Kidney (tissue), 14 donors: ENCODE results near the gene TC2N. TPM values are rescaled to one million over a fixed set of nuclear protein-coding genes. Genes with fewer than 3 reads are reported as not detected.

ENCODE experiments used
- DNase-seq, 5 donors: peaks; one replicate each; pipeline ENCODE4 v3.0.0-alpha.2; 2013 to 2020
- FAIRE-seq: peaks from 2 replicates; lab custom pipeline; 2012; peaks lifted over from hg19 to GRCh38; lab: Jason Lieb, UNC
- H3K27ac ChIP-seq, 2 donors: one replicate each; pipeline ENCODE4 v1.7.0; 2013; ENCODE audit warnings: low read depth in 2 of 2, low read length in 2 of 2, inconsistent platforms in 1 of 2
- H3K27me3 ChIP-seq: one replicate; pipeline ENCODE4 v1.7.1; 2013; ENCODE audit warnings: low read length, inconsistent platforms; ENCODE audit not compliant: control insufficient read depth, insufficient read depth
- H3K36me3 ChIP-seq, 3 donors: one replicate each; pipeline versions ENCODE4 v1.7.0 to v1.7.1; 2013; ENCODE audit warnings: low read length in 3 of 3, control low read depth in 1 of 3, inconsistent platforms in 1 of 3; ENCODE audit not compliant: insufficient read depth in 3 of 3, control insufficient read depth in 2 of 3
- H3K4me1 ChIP-seq, 3 donors: one replicate each; pipeline versions ENCODE4 v1.7.0 to v1.7.1; 2013; ENCODE audit warnings: low read length in 3 of 3, inconsistent platforms in 1 of 3, low read depth in 1 of 3; ENCODE audit not compliant: control insufficient read depth in 2 of 3, insufficient read depth in 2 of 3
- H3K4me3 ChIP-seq, 3 donors: one replicate each; pipeline versions ENCODE4 v1.7.0 to v1.8.1; 2013; ENCODE audit warnings: low read length in 3 of 3, control low read depth in 1 of 3, inconsistent platforms in 1 of 3
- H3K9ac ChIP-seq, 3 donors: one replicate each; pipeline versions ENCODE4 v1.7.0 to v1.7.1; 2013; ENCODE audit warnings: low read length in 3 of 3, control low read depth in 1 of 3, inconsistent platforms in 1 of 3
- H3K9me3 ChIP-seq, 3 donors: one replicate each; pipeline versions ENCODE4 v1.7.0 to v1.7.1; 2013; ENCODE audit warnings: low read length in 3 of 3, control low read depth in 1 of 3, inconsistent platforms in 1 of 3; ENCODE audit not compliant: control insufficient read depth in 2 of 3, insufficient read depth in 1 of 3
- intact Hi-C: fragments of 100-400 bp; cut with DNase I; formaldehyde crosslinking; loops from one replicate; pipeline ENCODE4 v1.11.1; 2022
- polyA plus RNA-seq: library from polyadenylated mRNA; stranded (reverse); fragments of 350-450 nt; fragmentation: Illumina TruSeq; extraction: RNeasy Lipid Tissue Mini Kit (QIAGEN cat#74804); gene quantifications from one replicate; pipeline ENCODE4 v1.2.3, GENCODE V29; 2014; ENCODE audit warnings: low read depth, low replicate concordance; ENCODE audit not compliant: insufficient read depth
- total RNA-seq: library from RNA; stranded (reverse); fragmentation: NEBNext Ultra II Directional; extraction: Animal tissue kit (Norgen Biotek cat#: 25700); gene quantifications from one replicate; pipeline ENCODE4 v1.2.1, GENCODE V29; 2021
- TF ChIP-seq, protein P1 (sequence below): IDR thresholded peaks from 3 replicates; pipeline ENCODE4 v1.5.1; 2012; ENCODE audit warnings: mild to moderate bottlenecking, moderate library complexity, borderline replicate concordance; ENCODE audit not compliant: insufficient read depth; ENCODE audit errors: extremely low read depth
- donor health status: control.
- donor health status: control.
- donor health status: control.
- donor health status: control.
- donor health status: control.
- donor health status: DM: yes; HTN: yes; CAD: no.
- donor health status: Normal renal cell carcinoma (clear cell type).

Gene TC2N
- total and polyA plus RNA-seq, 2 donors from 2014 or later, result 5.8 to 39.7 TPM

GRCh38 chr14:91834571-91834970 is 32.8 kb downstream of the TC2N start:
- intact Hi-C loops, result no loop called here

GRCh38 chr14:91831337-91831736 is 36.0 kb downstream of the TC2N start:
- no peaks in the 10 kb centered on the region for H3K4me1 ChIP-seq
- H3K27ac ChIP-seq, result no peak overlapping the region
- TF ChIP-seq, protein P1, sequence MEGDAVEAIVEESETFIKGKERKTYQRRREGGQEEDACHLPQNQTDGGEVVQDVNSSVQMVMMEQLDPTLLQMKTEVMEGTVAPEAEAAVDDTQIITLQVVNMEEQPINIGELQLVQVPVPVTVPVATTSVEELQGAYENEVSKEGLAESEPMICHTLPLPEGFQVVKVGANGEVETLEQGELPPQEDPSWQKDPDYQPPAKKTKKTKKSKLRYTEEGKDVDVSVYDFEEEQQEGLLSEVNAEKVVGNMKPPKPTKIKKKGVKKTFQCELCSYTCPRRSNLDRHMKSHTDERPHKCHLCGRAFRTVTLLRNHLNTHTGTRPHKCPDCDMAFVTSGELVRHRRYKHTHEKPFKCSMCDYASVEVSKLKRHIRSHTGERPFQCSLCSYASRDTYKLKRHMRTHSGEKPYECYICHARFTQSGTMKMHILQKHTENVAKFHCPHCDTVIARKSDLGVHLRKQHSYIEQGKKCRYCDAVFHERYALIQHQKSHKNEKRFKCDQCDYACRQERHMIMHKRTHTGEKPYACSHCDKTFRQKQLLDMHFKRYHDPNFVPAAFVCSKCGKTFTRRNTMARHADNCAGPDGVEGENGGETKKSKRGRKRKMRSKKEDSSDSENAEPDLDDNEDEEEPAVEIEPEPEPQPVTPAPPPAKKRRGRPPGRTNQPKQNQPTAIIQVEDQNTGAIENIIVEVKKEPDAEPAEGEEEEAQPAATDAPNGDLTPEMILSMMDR, result no peak
- peaks cover 0 to 4% (median 0%) of the 10 kb centered on the region in 3 donors for H3K9me3 ChIP-seq
- H3K9ac ChIP-seq, result no peak overlapping the region
- no peak for DNase-seq
- peak; percentile 3 for FAIRE-seq
- H3K27me3 ChIP-seq, result peaks cover 3% of the 10 kb centered on the region
- no peaks in the 10 kb centered on the region for H3K36me3 ChIP-seq
- no peak overlapping the region for H3K4me3 ChIP-seq
- intact Hi-C loops, result no loop called here

More at GRCh38 chr14:91834571-91834970, 32.8 kb downstream of the TC2N start:
- no peaks in the 10 kb centered on the region for H3K9me3 ChIP-seq
- FAIRE-seq (no peak), DNase-seq (no peak)
- H3K4me3 ChIP-seq, result no peak overlapping the region
- H3K4me1 ChIP-seq, result peaks cover 0 to 6% (median 6%) of the 10 kb centered on the region in 3 donors
- peaks cover 3% of the 10 kb centered on the region for H3K27me3 ChIP-seq
- no peak overlapping the region for H3K27ac ChIP-seq
- H3K9ac ChIP-seq, result no peak overlapping the region
- TF ChIP-seq, protein P1, result no peak
- no peaks in the 10 kb centered on the region for H3K36me3 ChIP-seq

DNA sequence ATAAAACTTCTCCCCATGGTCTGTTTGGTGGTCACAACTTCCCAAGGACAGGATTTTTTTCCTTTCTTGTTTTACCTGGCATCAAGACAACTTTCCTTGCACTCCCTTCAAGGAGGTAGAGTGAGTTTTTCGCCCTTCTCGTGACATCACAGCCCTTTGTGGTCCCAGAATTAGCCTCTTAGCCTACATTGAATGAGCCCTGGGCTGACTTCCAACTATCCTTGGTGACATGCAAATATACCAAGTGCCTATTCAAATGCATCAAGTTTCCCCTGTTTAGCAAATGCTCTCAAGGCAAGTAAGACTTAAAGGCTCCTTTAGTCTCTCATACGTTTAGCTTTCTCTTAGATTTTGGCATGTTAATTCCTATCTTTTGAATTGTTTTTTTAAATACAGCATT is 36.6 kb downstream of the TC2N start:
- Histone ChIP-seq H3K4me1 (no peaks in the 10 kb centered on the region), H3K27ac (no peak overlapping the region), H3K9ac (no peak overlapping the region), H3K9me3 (peaks cover 0 to 4% (median 0%) of the 10 kb centered on the region in 3 donors), H3K27me3 (peaks cover 3% of the 10 kb centered on the region), H3K36me3 (no peaks in the 10 kb centered on the region), H3K4me3 (no peak overlapping the region)
- DNase-seq, result no peak
- intact Hi-C loops, result no loop called here
- no peak for FAIRE-seq
- TF ChIP-seq, protein P1, result no peak

DNA sequence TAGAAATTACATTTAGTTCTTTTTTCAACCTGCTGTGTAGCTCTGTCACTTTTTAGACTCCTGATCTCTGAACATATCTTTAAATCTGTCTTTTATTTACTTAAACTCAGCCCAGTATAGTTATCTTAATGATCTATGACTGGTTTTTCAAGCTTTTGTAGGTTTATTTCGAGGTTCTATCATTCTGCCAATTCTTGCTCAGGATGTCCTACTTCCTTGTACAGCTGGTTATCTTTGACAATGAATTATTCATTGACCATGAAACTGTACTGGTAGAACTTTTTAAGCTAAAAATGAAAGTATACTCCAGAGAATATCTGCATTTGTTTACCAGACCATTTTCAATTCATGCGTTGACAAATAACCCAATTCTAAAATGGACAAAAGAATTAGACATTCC is 37.8 kb downstream of the TC2N start:
- Histone ChIP-seq H3K27me3 (no peaks in the 10 kb centered on the region), H3K27ac (no peak overlapping the region), H3K36me3 (no peaks in the 10 kb centered on the region), H3K9ac (no peak overlapping the region), H3K4me1 (no peaks in the 10 kb centered on the region), H3K9me3 (peaks cover 0 to 4% (median 0%) of the 10 kb centered on the region in 3 donors), H3K4me3 (no peak overlapping the region)
- intact Hi-C loops, result no loop called here
- FAIRE-seq (no peak), DNase-seq (no peak)
- TF ChIP-seq, protein P1, result no peak
